T-helper 9 cell (primary cell): ENCODE measurements around the gene MPZL3.
"Not testable (repeated sequence)": the region's sequence is repeated elsewhere in the genome, so short reads cannot be mapped to it uniquely, and the experiment has no call there.

Experiments used
- DNase-seq: peaks from one replicate; pipeline ENCODE4 v3.0.0-alpha.2; 2020

MPZL3 gene

DNA sequence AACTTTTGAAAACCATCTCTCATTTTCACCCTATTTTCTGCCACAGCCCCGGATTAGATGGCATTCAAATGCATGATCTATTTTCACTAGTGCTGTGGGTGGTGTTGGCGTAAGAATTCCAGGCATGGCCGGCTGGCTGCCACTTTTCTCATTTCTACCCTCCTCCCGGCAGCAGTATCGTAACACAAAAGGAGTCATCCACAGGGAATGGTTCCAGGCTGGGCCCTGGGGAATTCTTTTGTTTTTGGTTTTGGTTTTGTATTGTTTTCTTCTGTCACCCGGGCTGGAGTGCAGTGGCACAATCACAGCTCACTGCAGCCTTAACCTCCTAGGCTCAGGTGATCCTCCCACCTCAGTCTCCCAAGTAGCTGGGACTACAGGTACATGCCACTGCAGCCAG, 41.2 kb downstream of the MPZL3 start:
- DNase-seq, result no peak

- DNase-seq, result no peak
Measured at GRCh38 chr11:118210323-118210722, 41.8 kb downstream of the MPZL3 start.

DNA sequence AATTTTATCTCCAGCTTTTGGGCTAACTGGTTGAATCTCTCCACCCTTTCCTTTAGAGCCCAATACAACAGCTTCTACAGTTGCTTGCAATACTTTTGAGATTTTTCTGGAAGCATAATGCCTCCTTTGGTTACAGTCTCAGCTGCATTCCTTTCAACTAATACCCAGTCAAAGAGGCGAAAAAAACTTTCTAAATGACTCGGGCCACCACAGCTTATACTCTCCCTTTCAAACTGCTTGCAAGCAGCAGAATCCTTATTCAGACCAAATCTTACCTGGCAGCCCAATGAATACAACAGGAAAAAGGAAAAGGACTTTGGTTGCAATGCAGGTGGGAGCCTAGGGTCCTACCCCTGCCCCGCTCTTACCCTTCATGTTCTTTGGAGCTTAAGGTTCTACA, 43.1 kb downstream of the MPZL3 start:
- DNase-seq, result no peak

GRCh38 chr11:118207079-118207478, 45.1 kb downstream of the MPZL3 start:
- no peak for DNase-seq

DNA sequence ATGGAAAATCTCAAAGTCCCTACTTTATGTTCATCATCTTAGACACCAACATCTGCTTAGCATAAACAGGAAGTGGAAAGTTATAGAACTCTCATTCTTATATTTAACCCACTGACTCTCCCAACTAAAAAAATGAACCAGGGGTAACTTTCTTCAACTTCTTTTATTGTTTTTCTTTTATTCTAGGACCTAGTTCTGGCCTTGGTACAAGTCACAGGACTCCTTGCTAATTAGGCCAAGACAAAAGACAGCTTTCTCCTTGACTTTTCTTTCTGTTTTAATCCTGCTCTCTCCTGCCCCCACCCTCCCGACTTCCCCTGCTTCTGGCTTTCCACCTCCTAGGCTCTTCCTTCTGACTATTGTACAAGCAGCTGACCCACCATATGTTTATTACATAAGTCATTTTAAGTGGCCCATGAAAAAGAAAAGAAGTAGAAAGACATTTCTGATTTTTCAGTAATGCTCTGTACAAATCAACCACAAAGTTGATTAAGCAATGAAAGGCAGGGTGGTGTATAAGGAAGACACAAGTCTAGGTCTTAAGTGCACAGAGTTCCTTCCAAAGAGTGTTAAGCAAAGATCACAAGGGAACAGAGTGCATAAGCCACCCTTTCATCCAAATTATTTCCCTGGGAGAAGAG, 45.7 kb downstream of the MPZL3 start:
- no peak for DNase-seq

DNA sequence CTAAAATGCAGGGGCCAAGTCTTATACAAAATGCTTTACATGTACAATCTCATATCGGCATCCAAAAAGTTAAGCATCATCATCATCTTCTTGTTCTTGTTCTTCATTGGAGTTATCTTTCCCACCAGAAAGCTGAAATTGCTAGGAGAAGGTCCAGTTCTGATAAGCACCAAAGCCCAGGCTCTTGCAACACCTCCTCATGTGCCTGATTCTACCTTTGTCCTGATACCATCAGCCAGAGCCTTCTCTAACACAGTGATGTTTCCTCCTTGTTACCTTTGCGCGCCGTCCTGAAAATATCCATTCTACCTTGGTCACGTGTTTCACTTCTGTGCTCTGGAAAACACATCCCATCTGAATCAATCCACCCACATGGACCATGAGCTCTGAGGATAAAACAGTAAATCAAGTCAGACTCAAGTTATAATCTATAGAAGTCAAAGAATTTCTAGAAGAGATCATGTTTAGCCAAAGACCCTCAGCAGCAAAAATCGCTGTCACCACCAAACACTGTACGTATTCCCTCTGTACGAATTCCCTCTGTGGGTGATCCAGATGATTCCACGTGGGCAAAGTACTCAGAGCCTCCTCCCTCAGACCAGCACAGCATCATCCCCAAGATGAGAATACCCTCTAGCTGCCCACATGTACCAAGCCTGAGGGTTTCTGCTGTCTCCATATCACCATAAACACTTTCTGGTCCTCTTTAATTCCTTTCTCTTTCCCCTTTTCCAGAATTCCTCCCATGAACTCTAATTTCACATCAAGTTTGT, 46.4 kb downstream of the MPZL3 start:
- DNase-seq, result no peak

- peak; percentile 51 for DNase-seq
Measured at GRCh38 chr11:118202599-118203422, 49.4 kb downstream of the MPZL3 start.

GRCh38 chr11:118201966-118202365, 50.2 kb downstream of the MPZL3 start:
- DNase-seq, result no peak

GRCh38 chr11:118200901-118201680, 51.1 kb downstream of the MPZL3 start:
- no peak for DNase-seq

GRCh38 chr11:118200497-118200896, 51.7 kb downstream of the MPZL3 start:
- no peak for DNase-seq

DNA sequence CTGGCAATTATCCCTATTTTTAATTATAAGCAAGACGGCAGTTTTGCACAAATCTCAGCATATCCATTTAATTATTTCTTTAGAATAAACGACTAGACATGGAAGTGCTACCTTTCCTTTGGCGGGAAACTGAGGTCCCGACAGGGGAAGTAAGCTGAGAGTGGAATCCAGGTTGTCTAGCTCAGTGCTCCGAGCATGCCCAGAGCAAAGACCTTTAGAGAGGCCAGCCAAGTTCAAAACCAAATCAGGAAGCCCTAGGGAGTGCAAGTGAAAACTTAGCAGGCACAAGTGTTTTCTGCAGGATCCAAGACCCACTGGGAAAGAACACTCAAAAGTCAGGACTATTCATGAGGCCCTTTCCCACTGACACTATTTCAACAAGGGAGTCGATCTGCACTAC, 53.0 kb downstream of the MPZL3 start:
- DNase-seq, result no peak

DNA sequence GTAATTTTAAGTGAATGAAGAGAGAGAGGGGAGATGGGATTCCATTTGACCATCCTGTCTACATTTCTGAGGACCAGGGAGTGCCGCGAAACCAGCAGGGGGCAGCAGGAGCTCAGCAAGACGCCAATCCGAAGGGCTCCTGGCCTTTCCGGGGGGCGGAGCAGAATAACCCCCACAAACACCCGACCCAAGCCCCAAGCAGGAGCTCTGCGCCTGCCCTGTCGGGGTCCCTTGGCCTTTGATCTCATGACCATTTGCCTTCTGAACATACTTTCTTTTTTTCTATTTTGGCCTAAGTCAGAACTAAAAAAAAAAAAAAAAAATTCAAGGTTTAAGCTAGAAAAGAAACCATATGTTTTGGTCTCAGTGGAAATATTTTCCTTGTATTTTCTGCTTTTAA, 53.8 kb downstream of the MPZL3 start:
- DNase-seq, result peak; percentile 83

DNA sequence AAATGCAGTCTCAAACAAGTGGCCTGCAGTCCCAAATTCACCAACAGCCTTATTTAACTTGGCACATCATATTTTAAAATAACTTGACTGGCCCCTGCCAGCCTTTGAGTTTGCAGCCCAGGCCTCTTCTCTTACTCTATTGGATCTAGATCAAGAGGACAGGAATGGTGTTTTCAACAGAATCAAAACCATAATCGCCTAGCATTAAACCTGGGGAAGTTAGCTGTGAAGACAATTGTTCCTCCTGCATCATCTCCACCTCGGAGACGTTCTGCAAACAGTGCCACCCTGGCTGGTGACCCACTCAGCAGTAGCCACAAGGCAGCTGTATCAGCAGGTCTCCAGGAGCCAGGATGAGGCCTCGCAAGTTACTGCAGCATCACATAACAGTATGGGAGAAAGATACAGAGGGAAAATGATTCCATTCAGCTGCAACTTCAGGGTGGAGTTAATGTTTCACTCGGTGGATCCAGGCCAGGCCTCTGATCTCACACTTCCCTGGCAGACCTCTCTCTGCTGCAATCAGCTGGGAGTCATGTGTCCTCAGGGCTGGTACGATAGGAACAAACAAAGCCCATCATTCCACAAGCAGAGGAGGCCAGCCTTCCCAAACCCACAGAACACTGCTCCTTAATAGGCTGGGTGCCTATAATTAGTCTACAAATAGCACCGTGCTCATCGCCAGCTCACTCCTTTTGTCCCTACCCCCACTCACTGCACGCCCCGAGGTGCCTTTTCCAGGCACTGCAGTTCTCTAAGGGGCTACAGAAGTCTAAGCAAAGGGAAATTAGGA, 57.1 kb downstream of the MPZL3 start:
- no peak for DNase-seq

GRCh38 chr11:118193910-118194566, 58.1 kb downstream of the MPZL3 start:
- DNase-seq, result no peak

DNA sequence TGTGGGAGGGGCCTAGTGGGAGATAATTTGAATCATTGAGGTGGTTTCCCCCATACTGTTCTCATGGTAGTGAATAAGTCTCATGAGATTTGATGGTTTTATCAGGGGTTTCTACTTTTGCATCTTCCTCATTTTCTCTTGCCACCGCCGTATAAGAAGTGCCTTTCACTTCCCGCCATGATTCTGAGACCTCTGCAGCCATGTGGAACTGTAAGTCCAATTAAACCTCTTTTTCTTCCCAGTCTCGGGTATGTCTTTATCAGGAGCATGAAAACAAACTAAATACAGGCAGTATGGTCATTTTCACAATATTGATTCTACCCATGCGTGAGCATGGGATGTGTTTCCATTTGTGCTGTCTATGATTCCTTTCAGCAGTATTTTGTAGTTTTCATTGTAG, 59.3 kb downstream of the MPZL3 start:
- not testable (repeated sequence) for DNase-seq

DNA sequence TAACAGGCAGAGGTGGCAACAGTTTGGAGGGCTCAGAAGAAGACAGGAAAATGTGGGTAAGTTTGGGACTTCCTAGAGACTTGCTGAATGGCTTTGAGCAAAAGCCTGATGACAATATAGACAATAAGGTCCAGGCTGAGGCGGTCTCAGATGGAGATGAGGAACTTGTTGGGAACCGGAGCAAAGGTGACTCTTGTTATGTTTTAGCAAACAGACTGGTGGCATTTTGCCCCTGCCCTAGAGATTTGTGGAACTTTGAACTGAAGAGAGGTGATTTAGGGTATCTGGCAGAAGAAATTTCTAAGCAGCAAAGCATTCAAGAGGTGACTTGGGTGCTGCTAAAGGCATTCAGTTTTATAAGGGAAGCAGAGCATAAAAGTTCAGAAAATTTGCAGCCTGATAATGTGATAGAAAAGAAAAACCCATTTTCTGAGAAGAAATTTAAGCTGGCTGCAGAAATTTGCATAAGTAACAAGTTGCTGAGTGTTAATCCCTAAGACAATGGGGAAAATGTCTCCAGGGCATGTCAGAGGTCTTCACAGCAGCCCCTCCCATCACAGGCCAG, 61.1 kb downstream of the MPZL3 start:
- DNase-seq, result not testable (repeated sequence)

DNA sequence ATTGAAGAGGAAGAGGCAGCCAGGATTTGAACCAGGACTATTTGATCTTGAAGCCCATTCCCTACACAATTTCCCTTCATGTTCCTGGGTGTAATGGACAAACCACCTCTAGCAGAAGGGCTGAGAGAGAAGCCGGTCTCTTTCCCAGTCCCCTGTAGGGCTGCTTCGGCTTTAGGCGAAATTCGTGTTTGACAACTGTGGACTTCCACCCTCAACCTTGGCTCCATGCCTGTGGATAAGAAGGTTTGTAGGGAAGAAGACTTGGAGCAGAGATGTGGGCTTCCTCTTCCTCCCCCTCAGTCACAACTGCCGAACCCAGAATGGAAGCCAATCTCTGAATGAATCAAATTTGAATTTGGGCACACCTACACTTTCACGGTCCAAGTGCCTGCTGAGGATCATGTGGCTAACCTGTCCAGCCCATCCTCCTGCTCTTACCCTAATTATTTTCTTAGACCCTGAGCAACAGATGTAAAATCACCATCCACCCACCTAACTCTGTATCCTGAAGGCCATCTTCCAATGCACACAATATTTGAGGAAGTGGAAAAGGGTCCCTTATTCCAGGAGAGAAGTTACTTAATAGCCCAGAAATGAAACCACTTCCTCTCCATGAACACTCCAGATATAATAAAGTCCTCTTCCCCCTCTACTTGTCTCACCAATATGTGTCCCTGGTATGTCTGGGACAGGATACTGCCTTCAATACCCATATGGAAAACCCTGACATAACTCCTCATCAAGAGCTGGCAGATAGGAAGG, 65.6 kb downstream of the MPZL3 start:
- DNase-seq, result no peak

DNA sequence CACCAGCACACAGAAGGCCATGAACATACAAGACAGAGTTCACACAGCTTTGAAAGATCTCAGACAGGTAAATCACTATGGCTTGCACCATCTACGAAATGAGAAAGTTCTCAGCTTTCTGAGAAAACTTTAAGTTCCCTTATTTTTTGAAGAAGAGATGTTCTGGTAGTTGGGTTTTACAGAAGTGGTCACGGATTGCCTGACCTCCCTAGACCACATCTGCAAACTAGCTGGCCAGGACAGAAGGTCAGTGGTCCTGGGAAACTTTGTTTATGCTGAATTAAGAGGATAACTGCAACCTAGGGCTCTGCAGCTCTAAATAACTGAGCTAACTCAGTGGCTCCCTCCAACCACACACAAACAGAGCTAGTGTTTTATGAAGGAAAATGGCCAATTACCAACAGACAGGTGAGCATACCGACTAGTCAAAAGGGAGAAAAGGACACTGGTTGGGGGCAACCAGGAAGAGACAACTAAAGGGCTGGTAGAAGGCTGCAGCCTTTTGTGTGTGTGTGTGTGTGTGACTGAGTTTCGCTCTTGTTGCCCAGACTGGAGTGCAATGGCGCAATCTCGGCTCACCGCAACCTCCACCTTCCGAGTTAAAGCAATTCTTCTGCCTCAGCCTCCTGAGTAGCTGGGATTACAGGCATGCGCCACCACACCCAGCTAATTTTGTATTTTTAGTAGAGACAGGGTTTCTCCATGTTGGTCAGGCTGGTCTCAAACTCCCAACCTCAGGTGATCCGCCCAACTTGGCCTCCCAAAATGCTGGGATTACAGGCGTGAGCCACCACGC, 67.2 kb downstream of the MPZL3 start:
- DNase-seq, result no peak

DNA sequence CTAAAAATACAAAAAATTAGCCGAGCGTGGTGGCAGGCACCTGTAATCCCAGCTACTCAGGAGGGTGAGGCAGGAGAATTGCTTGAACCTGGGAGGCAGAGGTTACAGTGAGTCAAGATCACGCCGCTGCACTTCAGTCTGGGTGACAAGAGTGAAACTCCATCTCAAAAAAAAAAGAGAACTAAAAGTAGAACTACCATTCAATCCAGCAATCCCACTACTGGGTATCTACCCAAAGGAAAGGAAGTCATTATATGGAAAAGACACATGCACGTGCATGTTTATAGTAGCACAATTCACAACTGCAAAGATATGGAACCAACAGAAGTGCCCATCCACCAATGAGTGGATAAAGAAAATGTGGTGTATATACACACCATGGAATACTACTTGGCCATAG, 68.5 kb downstream of the MPZL3 start:
- not testable (repeated sequence) for DNase-seq
